Measurements from ENCODE around the gene ANGPTL5. TPM values are rescaled to one million over a fixed set of nuclear protein-coding genes. Genes with fewer than 3 reads are reported as not detected.

The ANGPTL5 gene
- total RNA-seq, 1 donor from 2014 or later = not detected

- H3K4me3 Mint-ChIP-seq (ENCODE audit: unreplicated experiment) = no peak overlapping the region
- H3K4me1 Mint-ChIP-seq (ENCODE audit: low read depth, unreplicated experiment) = no peaks in the 10 kb centered on the region
- H3K27ac Mint-ChIP-seq (ENCODE audit: unreplicated experiment) = no peak overlapping the region
- no peaks in the 10 kb centered on the region for H3K27me3 Mint-ChIP-seq (ENCODE audit: unreplicated experiment)
- no peaks in the 10 kb centered on the region for H3K36me3 Mint-ChIP-seq (ENCODE audit: unreplicated experiment)
- H3K9me3 Mint-ChIP-seq (ENCODE audit: unreplicated experiment) = no peaks in the 10 kb centered on the region
- DNase-seq = no peak
- TF ChIP-seq CTCF (IDR thresholded peaks at IDR 0.05; ENCODE audit: partially characterized antibody, unreplicated experiment) = no peak
Observed at GRCh38 chr11:101949680-101950220, 33.4 kb upstream of the ANGPTL5 start.

- no peaks in the 10 kb centered on the region for H3K9me3 Mint-ChIP-seq (ENCODE audit: unreplicated experiment)
- no peaks in the 10 kb centered on the region for H3K36me3 Mint-ChIP-seq (ENCODE audit: unreplicated experiment)
- no peaks in the 10 kb centered on the region for H3K27me3 Mint-ChIP-seq (ENCODE audit: unreplicated experiment)
- H3K27ac Mint-ChIP-seq (ENCODE audit: unreplicated experiment) = no peak overlapping the region
- no peak overlapping the region for H3K4me3 Mint-ChIP-seq (ENCODE audit: unreplicated experiment)
- no peak for TF ChIP-seq CTCF (IDR thresholded peaks at IDR 0.05; ENCODE audit: partially characterized antibody, unreplicated experiment)
- no peaks in the 10 kb centered on the region for H3K4me1 Mint-ChIP-seq (ENCODE audit: low read depth, unreplicated experiment)
- DNase-seq = no peak
Observed at GRCh38 chr11:101945448-101945847, 29.1 kb upstream of the ANGPTL5 start.

- H3K27me3 Mint-ChIP-seq (ENCODE audit: unreplicated experiment) = no peaks in the 10 kb centered on the region
- no peak for DNase-seq
- no peaks in the 10 kb centered on the region for H3K36me3 Mint-ChIP-seq (ENCODE audit: unreplicated experiment)
- TF ChIP-seq CTCF (IDR thresholded peaks at IDR 0.05; ENCODE audit: partially characterized antibody, unreplicated experiment) = no peak
- no peaks in the 10 kb centered on the region for H3K4me1 Mint-ChIP-seq (ENCODE audit: low read depth, unreplicated experiment)
- H3K27ac Mint-ChIP-seq (ENCODE audit: unreplicated experiment) = no peak overlapping the region
- no peaks in the 10 kb centered on the region for H3K9me3 Mint-ChIP-seq (ENCODE audit: unreplicated experiment)
- no peak overlapping the region for H3K4me3 Mint-ChIP-seq (ENCODE audit: unreplicated experiment)
Observed at GRCh38 chr11:101944923-101945322, 28.6 kb upstream of the ANGPTL5 start.

GRCh38 chr11:101940901-101941520 is 24.7 kb upstream of the ANGPTL5 start:
- H3K27ac Mint-ChIP-seq (ENCODE audit: unreplicated experiment) = no peak overlapping the region
- no peaks in the 10 kb centered on the region for H3K4me1 Mint-ChIP-seq (ENCODE audit: low read depth, unreplicated experiment)
- H3K36me3 Mint-ChIP-seq (ENCODE audit: unreplicated experiment) = no peaks in the 10 kb centered on the region
- no peaks in the 10 kb centered on the region for H3K27me3 Mint-ChIP-seq (ENCODE audit: unreplicated experiment)
- TF ChIP-seq CTCF (IDR thresholded peaks at IDR 0.05; ENCODE audit: partially characterized antibody, unreplicated experiment) = no peak
- no peak overlapping the region for H3K4me3 Mint-ChIP-seq (ENCODE audit: unreplicated experiment)
- H3K9me3 Mint-ChIP-seq (ENCODE audit: unreplicated experiment) = no peaks in the 10 kb centered on the region
- no peak for DNase-seq

- Mint-ChIP-seq H3K4me3 (ENCODE audit: unreplicated experiment) (no peak overlapping the region), H3K9me3 (ENCODE audit: unreplicated experiment) (no peaks in the 10 kb centered on the region), H3K27ac (ENCODE audit: unreplicated experiment) (no peak overlapping the region), H3K4me1 (ENCODE audit: low read depth, unreplicated experiment) (no peaks in the 10 kb centered on the region), H3K36me3 (ENCODE audit: unreplicated experiment) (no peaks in the 10 kb centered on the region), H3K27me3 (ENCODE audit: unreplicated experiment) (no peaks in the 10 kb centered on the region)
- no peak for DNase-seq
- TF ChIP-seq CTCF (IDR thresholded peaks at IDR 0.05; ENCODE audit: partially characterized antibody, unreplicated experiment) = no peak
Observed at GRCh38 chr11:101931692-101932091, 15.4 kb upstream of the ANGPTL5 start.

All from glutamatergic neuron (in vitro differentiated cells).